ENCODE data around the gene ADAMTS2. TPM values are rescaled to one million over a fixed set of nuclear protein-coding genes. Genes with fewer than 3 reads are reported as not detected.

ADAMTS2 gene
- total and polyA plus RNA-seq, 2 of the 8 experiments (the other 6 are each of a cell fraction or from before 2014, with no cell fraction given): 6.6 to 7.3 TPM

GRCh38 chr5:179354305-179354882 is 9.1 kb upstream of the ADAMTS2 start:
- TF ChIP-seq CHD2 (IDR thresholded peaks at IDR 0.05; ENCODE audit: low read length) (no peak), MAFK (IDR thresholded peaks at IDR 0.05; ENCODE audit: low read depth, low read length) (no peak)

More at GRCh38 chr5:179354305-179354882, 9.1 kb upstream of the ADAMTS2 start:
- Histone ChIP-seq H4K5ac (ENCODE audit: insufficient read length, low read depth, low read length) (no peak overlapping the region), H3K27me3 (replicated peaks in 1 of 4; ENCODE audit: control insufficient read depth in 3 of 4, extremely low read depth in 1 of 4, insufficient read depth in 3 of 4, low read length in 3 of 4) (no peaks in the 10 kb centered on the region; a peak in 1 of 7 replicates), H3K79me2 (ENCODE audit: control insufficient read depth in 1 of 2, insufficient read depth in 2 of 2, low read length in 2 of 2) (no peaks in the 10 kb centered on the region), H2AFZ (ENCODE audit: low read length) (no peak overlapping the region), H2AK5ac (ENCODE audit: low read depth, low read length) (no peak overlapping the region), H3K9ac (replicated peaks in 1 of 4; ENCODE audit: extremely low read depth in 1 of 4, low read depth in 3 of 4, low read length in 3 of 4) (no peak overlapping the region), H3K36me3 (ENCODE audit: control insufficient read depth in 2 of 4, insufficient read depth in 4 of 4, low read length in 3 of 4) (no peaks in the 10 kb centered on the region), H3K9me3 (ENCODE audit: insufficient read depth in 2 of 2, low read depth in 1 of 2, low read length in 1 of 2) (no peaks in the 10 kb centered on the region), H2BK12ac (ENCODE audit: low read depth, low read length) (no peak overlapping the region), H3K4me1 (replicated peaks in 1 of 4; ENCODE audit: control insufficient read depth in 3 of 4, insufficient read depth in 4 of 4, low read length in 3 of 4) (no peaks in the 10 kb centered on the region), H3K56ac (replicated peaks; ENCODE audit: insufficient read length, low read depth, low read length) (no peak overlapping the region), H2BK120ac (replicated peaks; ENCODE audit: low read depth, low read length) (no peak overlapping the region), H3K4me2 (ENCODE audit: insufficient read depth in 1 of 2, low read depth in 2 of 2, low read length in 2 of 2) (no peak overlapping the region), H3K18ac (ENCODE audit: extremely low read depth, low read length) (no peak overlapping the region), H3K27ac (ENCODE audit: low read depth, low read length) (no peak overlapping the region), H4K8ac (ENCODE audit: extremely low read depth, insufficient read depth, low read length) (peak overlapping the region; percentile 9; the same call in 1 of the 2 replicates), H4K20me1 (replicated peaks in 1 of 2; ENCODE audit: control insufficient read depth in 1 of 2, insufficient read depth in 2 of 2, low read length in 2 of 2) (no peaks in the 10 kb centered on the region), H2BK20ac (ENCODE audit: low read length) (no peak overlapping the region), H3K23ac (ENCODE audit: insufficient read length) (no peak overlapping the region), H3K79me1 (ENCODE audit: low read depth, low read length) (no peaks in the 10 kb centered on the region), H3K4ac (replicated peaks; ENCODE audit: insufficient read length, low read depth, low read length) (no peak overlapping the region), H3K14ac (ENCODE audit: insufficient read length) (no peak overlapping the region), H4K91ac (replicated peaks; ENCODE audit: insufficient read length, low read length) (no peak overlapping the region), H2BK5ac (ENCODE audit: low read depth, low read length) (no peak overlapping the region), H3K4me3 (ENCODE audit: extremely low read depth in 1 of 4, insufficient read depth in 2 of 4, low read depth in 3 of 4, low read length in 4 of 4) (no peak overlapping the region), H3K23me2 (ENCODE audit: low read depth, low read length) (no peaks in the 10 kb centered on the region), H2BK15ac (ENCODE audit: low read length) (no peak overlapping the region)
- CTCF ChIA-PET (ENCODE audit: partially characterized antibody): interaction anchor here (0.7 kb wide), 1 partner anchor 157 kb away, joined by 3 read pairs; no protein-coding TSS in a partner anchor
- POLR2A ChIA-PET (ENCODE audit: partially characterized antibody): no interaction called here
- FAIRE-seq: no peak
- 85% methylated on average over 23 of the region's 23 CpGs; no CpG with 5 or more reads in 1 of the 2 experiments for WGBS, 2 experiments (ENCODE audit: extremely low coverage in 1 of 2, insufficient coverage in 1 of 2, insufficient read length in 1 of 2, insufficient replicate concordance in 2 of 2, low coverage in 1 of 2, low lambda C conversion rate in 2 of 2, missing lambda C conversion rate in 1 of 2)
- no peak for DNase-seq (ENCODE audit: low read depth in 1 of 2, low spot score in 2 of 2)
